HG03342 (cell line): ENCODE data around the gene NBDY.
A peak's percentile ranks its signal among the peaks of the same experiment; 100 is the strongest.
"Not testable (repeated sequence)": the region's sequence is repeated elsewhere in the genome, so short reads cannot be mapped to it uniquely, and the experiment has no call there.

Experiments
- ATAC-seq: cut with Tn5 transposase; IDR thresholded peaks from one replicate; pipeline ENCODE4 v1.9.1; 2021; ENCODE audit warnings: mild to moderate bottlenecking, moderate library complexity; ENCODE audit not compliant: unreplicated experiment

The NBDY gene

GRCh38 chrX:56729152-56729850, at the start of gene NBDY:
Gene NBDY (plus strand): TSS chrX:56729243. CDS start chrX:56729354, 111 bp downstream.
- ATAC-seq, result peak; percentile 67

- not testable (repeated sequence) for ATAC-seq
Observed at GRCh38 chrX:56704530-56704929, 24.5 kb upstream of the NBDY start.

GRCh38 chrX:56726605-56727004, 2.4 kb upstream of the NBDY start:
- peak; percentile 47 for ATAC-seq

GRCh38 chrX:56727531-56727930, 1.5 kb upstream of the NBDY start:
- ATAC-seq, result no peak

- ATAC-seq, result no peak
Observed at GRCh38 chrX:56728321-56728720, 722 bp upstream of the NBDY start.

- ATAC-seq, result peak; percentile 55
Observed at GRCh38 chrX:56728752-56729151, 291 bp upstream of the NBDY start.

GRCh38 chrX:56733459-56734046, 4.5 kb downstream of the NBDY start:
- ATAC-seq, result peak; percentile 49

GRCh38 chrX:56736219-56736618, 7.2 kb downstream of the NBDY start:
- ATAC-seq, result no peak

GRCh38 chrX:56738670-56739069, 9.6 kb downstream of the NBDY start:
- ATAC-seq, result no peak

- ATAC-seq, result no peak
Observed at GRCh38 chrX:56744996-56745395, 16.0 kb downstream of the NBDY start.

- ATAC-seq, result no peak
Observed at GRCh38 chrX:56746996-56747395, 18.0 kb downstream of the NBDY start.

- ATAC-seq, result no peak
Observed at GRCh38 chrX:56751071-56751470, 22.0 kb downstream of the NBDY start.

- ATAC-seq, result peak; percentile 42
Observed at GRCh38 chrX:56757327-56757726, 28.3 kb downstream of the NBDY start.

- no peak for ATAC-seq
Observed at GRCh38 chrX:56758456-56758855, 29.4 kb downstream of the NBDY start.

- ATAC-seq, result no peak
Observed at GRCh38 chrX:56759736-56760409, 30.8 kb downstream of the NBDY start.

GRCh38 chrX:56760410-56761124, 31.5 kb downstream of the NBDY start:
- not testable (repeated sequence) for ATAC-seq

GRCh38 chrX:56761167-56761566, 32.1 kb downstream of the NBDY start:
- ATAC-seq, result no peak

- peak; percentile 24 for ATAC-seq
Observed at GRCh38 chrX:56762220-56762619, 33.2 kb downstream of the NBDY start.

- ATAC-seq, result no peak
Observed at GRCh38 chrX:56762707-56763555, 33.9 kb downstream of the NBDY start.

GRCh38 chrX:56763556-56764152, 34.6 kb downstream of the NBDY start:
- peak; percentile 18 for ATAC-seq
